Parathyroid adenoma (tissue), 2 donors: ENCODE measurements around the gene CABP7.

Source experiments
- H2AFZ ChIP-seq: fragments of 300-600 bp; sonication (generic); one replicate; pipeline ENCODE4 v1.7.0; 2017; ENCODE audit warnings: antibody characterized with exemption, mild to moderate bottlenecking
- H3K27ac ChIP-seq: fragments of 300-600 bp; sonication (generic); one replicate; pipeline ENCODE4 v1.7.0; 2017
- H3K27me3 ChIP-seq: fragments of 300-600 bp; sonication (generic); one replicate; pipeline ENCODE4 v1.7.0; 2017; ENCODE audit warnings: low read length; ENCODE audit not compliant: control insufficient read depth, insufficient read depth
- H3K36me3 ChIP-seq: fragments of 300-600 bp; sonication (generic); one replicate; pipeline ENCODE4 v1.7.0; 2017; ENCODE audit warnings: low read length; ENCODE audit not compliant: control insufficient read depth, insufficient read depth
- H3K4me1 ChIP-seq: fragments of 300-600 bp; sonication (generic); one replicate; pipeline ENCODE4 v1.7.0; 2017; ENCODE audit warnings: control low read depth
- H3K4me2 ChIP-seq: fragments of 300-600 bp; sonication (generic); one replicate; pipeline ENCODE4 v1.7.0; 2017; ENCODE audit warnings: low read length
- H3K4me3 ChIP-seq: fragments of 300-600 bp; sonication (generic); one replicate; pipeline ENCODE4 v1.7.0; 2017; ENCODE audit warnings: low read depth, low read length
- H3K79me2 ChIP-seq: fragments of 300-600 bp; sonication (generic); one replicate; pipeline ENCODE4 v1.7.0; 2017; ENCODE audit warnings: control low read depth
- H3K9ac ChIP-seq: fragments of 300-600 bp; sonication (generic); one replicate; pipeline ENCODE4 v1.7.0; 2017; ENCODE audit warnings: mild to moderate bottlenecking
- H3K9me3 ChIP-seq: fragments of 300-600 bp; sonication (generic); one replicate; pipeline ENCODE4 v1.7.0; 2017; ENCODE audit warnings: low read length; ENCODE audit not compliant: control insufficient read depth
- CTCF ChIP-seq: fragments of 300-600 bp; sonication (generic); IDR thresholded peaks from one replicate; pipeline ENCODE4 v1.7.0; 2017; ENCODE audit warnings: antibody characterized with exemption, mild to moderate bottlenecking
- donor health status: primary hyperparathyroidism.

The CABP7 gene

GRCh38 chr22:29735416-29735815 is 15.6 kb downstream of the CABP7 start:
- H2AFZ ChIP-seq, result no peak overlapping the region
- no peaks in the 10 kb centered on the region for H3K36me3 ChIP-seq
- no peak for TF ChIP-seq CTCF

GRCh38 chr22:29737251-29738117 is 17.7 kb downstream of the CABP7 start:
- H3K79me2 ChIP-seq, result no peaks in the 10 kb centered on the region
- no peaks in the 10 kb centered on the region for H3K36me3 ChIP-seq
- no peak overlapping the region for H3K4me2 ChIP-seq
- H3K27ac ChIP-seq, result no peak overlapping the region
- no peaks in the 10 kb centered on the region for H3K27me3 ChIP-seq
- H2AFZ ChIP-seq, result no peak overlapping the region
- TF ChIP-seq CTCF, result no peak
- H3K4me1 ChIP-seq, result no peaks in the 10 kb centered on the region
- H3K4me3 ChIP-seq, result no peak overlapping the region
- no peak overlapping the region for H3K9ac ChIP-seq
- no peaks in the 10 kb centered on the region for H3K9me3 ChIP-seq

More at GRCh38 chr22:29735416-29735815, 15.6 kb downstream of the CABP7 start:
- Histone ChIP-seq H3K27me3 (no peaks in the 10 kb centered on the region), H3K4me3 (no peak overlapping the region), H3K4me1 (no peaks in the 10 kb centered on the region), H3K9me3 (no peaks in the 10 kb centered on the region), H3K79me2 (no peaks in the 10 kb centered on the region), H3K4me2 (no peak overlapping the region), H3K9ac (no peak overlapping the region), H3K27ac (no peak overlapping the region)

DNA sequence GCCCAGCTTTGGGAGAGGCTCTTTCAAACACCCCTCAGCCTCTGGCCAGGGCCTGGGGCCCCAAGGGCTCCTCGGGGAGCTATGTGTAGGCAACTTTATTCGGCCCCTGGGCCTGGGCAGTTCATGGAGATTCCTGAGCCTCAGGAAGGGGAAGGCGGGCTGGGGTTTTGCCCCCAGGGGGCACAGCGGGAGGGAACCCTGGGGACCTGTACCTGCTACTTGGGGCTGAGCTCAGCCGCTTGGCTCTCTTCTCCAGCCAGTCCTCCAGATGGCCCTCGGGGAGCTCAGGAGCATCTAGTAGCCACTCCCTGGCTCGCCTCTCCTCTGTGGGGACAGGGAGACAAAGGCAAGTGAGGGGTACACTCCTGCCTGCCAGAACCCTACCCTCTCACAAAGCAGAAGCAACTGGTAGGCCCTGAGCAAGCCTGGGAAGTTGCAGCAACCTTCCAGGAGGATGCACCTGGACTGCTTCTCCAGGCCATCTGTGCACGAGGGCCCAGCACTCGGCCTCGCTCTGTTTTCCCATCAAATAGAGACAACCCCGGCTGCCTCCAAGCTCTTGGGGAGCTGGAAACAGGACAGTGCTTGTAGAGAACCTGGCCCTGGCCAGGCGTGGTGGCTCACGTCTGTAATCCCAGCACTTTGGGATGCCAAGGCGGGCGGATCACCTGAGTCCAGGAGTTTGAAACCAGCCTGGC is 18.5 kb downstream of the CABP7 start:
- Histone ChIP-seq H3K9ac (no peak overlapping the region), H3K79me2 (no peaks in the 10 kb centered on the region), H3K9me3 (no peaks in the 10 kb centered on the region), H2AFZ (no peak overlapping the region), H3K27me3 (no peaks in the 10 kb centered on the region), H3K27ac (no peak overlapping the region), H3K4me1 (no peaks in the 10 kb centered on the region), H3K4me2 (no peak overlapping the region), H3K36me3 (no peaks in the 10 kb centered on the region), H3K4me3 (no peak overlapping the region)
- no peak for TF ChIP-seq CTCF

- Histone ChIP-seq H3K27ac (no peak overlapping the region), H3K36me3 (no peaks in the 10 kb centered on the region), H3K9me3 (no peaks in the 10 kb centered on the region), H3K27me3 (no peaks in the 10 kb centered on the region), H3K9ac (no peak overlapping the region), H3K4me1 (no peaks in the 10 kb centered on the region), H3K79me2 (no peaks in the 10 kb centered on the region), H3K4me2 (no peak overlapping the region), H2AFZ (no peak overlapping the region), H3K4me3 (no peak overlapping the region)
- no peak for TF ChIP-seq CTCF
Measured at GRCh38 chr22:29739346-29739875, 19.6 kb downstream of the CABP7 start.
